ENCODE results near the gene FOXP1.

- TF ChIP-seq EZH2 (IDR thresholded peaks at IDR 0.05; ENCODE audit: insufficient read depth, poor library complexity, severe bottlenecking) (no peak), EZH2phosphoT487 (IDR thresholded peaks at IDR 0.05; ENCODE audit: insufficient read depth, low read depth) (no peak)
Measured at GRCh38 chr3:71573181-71573580, 10.3 kb downstream of the FOXP1 start.
